ENCODE data around the gene PDE6B. TPM values are rescaled to one million over a fixed set of nuclear protein-coding genes. Genes with fewer than 3 reads are reported as not detected.

PDE6B gene
- total RNA-seq, 1 donor from 2014 or later: 12.2 TPM

DNA sequence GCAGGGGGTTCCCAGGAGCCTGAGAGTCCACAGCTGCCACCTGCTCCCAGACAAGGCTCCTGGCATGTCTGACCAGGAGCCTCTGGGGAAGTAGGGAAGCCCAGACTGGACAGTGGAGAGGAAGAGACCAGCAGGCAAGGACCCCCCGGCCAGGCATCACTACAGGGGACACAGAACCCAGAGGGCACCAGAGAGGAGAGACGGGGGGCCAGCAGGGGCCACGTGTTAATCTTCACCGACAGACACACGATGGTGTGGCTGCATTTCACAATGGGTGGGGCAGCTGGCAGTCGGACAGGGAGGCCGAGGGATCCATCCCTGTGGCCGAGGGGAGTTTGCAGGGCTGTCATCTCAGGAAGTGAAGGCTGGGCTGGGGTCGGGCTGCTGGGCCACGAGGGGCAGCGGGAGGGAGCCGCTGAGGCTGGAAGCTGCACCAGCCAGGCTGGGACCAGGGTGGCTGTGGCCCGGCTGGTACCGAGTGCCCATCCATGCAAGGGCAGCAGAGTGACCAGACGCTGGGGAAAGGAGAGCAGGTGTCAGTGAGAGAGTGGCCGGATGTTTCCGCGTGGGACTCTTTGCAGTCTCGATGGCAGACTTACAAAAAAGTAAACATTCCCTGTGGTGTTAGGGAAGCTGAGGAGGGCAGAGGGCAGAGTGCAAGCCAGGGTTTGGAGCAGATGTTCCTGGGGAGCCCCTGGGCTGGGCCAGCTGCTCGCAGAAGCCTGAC, 4.7 kb downstream of the PDE6B start:
- Mint-ChIP-seq H3K9me3 (no peaks in the 10 kb centered on the region), H3K27ac (no peak overlapping the region), H3K4me3 (no peak overlapping the region), H3K36me3 (no peaks in the 10 kb centered on the region), H3K4me1 (ENCODE audit: unreplicated experiment) (no peaks in the 10 kb centered on the region), H3K27me3 (peaks cover 5% of the 10 kb centered on the region)
- TF ChIP-seq, protein P1, sequence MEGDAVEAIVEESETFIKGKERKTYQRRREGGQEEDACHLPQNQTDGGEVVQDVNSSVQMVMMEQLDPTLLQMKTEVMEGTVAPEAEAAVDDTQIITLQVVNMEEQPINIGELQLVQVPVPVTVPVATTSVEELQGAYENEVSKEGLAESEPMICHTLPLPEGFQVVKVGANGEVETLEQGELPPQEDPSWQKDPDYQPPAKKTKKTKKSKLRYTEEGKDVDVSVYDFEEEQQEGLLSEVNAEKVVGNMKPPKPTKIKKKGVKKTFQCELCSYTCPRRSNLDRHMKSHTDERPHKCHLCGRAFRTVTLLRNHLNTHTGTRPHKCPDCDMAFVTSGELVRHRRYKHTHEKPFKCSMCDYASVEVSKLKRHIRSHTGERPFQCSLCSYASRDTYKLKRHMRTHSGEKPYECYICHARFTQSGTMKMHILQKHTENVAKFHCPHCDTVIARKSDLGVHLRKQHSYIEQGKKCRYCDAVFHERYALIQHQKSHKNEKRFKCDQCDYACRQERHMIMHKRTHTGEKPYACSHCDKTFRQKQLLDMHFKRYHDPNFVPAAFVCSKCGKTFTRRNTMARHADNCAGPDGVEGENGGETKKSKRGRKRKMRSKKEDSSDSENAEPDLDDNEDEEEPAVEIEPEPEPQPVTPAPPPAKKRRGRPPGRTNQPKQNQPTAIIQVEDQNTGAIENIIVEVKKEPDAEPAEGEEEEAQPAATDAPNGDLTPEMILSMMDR (conservative IDR thresholded peaks at IDR 0.05): no peak
- DNase-seq (ENCODE audit: extremely low spot score, unreplicated experiment): no peak

DNA sequence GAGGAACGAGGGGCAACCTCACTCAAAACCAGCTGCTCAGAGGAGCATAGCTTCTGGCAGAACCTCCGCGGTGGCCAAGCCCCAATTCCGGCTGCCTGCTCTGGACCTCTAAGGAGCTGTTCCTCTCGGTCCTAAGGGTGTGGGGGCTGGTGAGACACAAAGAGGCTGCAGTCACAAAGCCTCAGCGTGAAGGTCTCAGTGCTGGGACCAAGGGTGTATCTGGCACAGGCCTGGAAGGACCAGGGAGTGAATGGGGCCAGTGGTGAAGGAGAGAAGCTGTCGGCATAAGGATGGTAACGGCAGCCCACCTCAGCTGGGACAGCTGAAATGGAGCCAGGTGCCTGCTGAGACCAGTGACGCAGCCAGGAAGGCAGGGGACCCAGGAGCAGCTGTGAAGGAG, 5.3 kb downstream of the PDE6B start:
- DNase-seq (ENCODE audit: extremely low spot score, unreplicated experiment): no peak
- Mint-ChIP-seq H3K9me3 (no peaks in the 10 kb centered on the region), H3K36me3 (no peaks in the 10 kb centered on the region), H3K4me1 (ENCODE audit: unreplicated experiment) (no peaks in the 10 kb centered on the region), H3K27ac (no peak overlapping the region), H3K27me3 (peaks cover 8% of the 10 kb centered on the region), H3K4me3 (no peak overlapping the region)
- TF ChIP-seq, protein P1 (conservative IDR thresholded peaks at IDR 0.05): no peak

DNA sequence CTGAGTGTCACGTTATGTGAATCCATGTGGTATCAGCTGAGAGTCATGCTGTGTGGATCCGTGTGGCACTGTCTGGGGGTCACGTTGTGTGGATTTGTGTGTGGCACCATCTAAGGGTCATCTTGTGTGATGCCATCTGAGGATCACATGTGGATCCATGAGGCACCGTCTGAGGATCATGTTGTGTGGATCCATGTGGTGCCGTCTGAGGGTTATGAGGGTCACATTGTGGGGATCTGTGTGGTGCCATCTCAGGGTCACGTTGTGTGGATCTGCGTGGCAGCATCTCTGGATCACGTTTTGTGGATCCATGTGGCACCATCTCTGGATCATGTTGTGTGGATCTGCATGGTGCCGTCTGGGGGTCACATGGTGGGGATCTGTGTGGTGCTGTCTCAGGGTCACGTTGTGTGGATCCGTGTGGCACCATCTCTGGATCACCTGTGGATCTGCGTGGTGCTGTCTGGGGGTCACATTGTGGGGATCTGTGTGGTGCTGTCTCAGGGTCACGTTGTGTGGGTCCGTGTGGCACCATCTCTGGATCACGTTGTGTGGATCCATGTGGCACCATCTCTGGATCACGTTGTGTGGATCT, 6.9 kb downstream of the PDE6B start:
- no peaks in the 10 kb centered on the region for H3K36me3 Mint-ChIP-seq
- no peak overlapping the region for H3K4me3 Mint-ChIP-seq
- peaks cover 10% of the 10 kb centered on the region for H3K27me3 Mint-ChIP-seq
- H3K9me3 Mint-ChIP-seq: no peaks in the 10 kb centered on the region
- TF ChIP-seq, protein P1 (conservative IDR thresholded peaks at IDR 0.05): no peak
- DNase-seq (ENCODE audit: extremely low spot score, unreplicated experiment): no peak
- no peak overlapping the region for H3K27ac Mint-ChIP-seq
- no peaks in the 10 kb centered on the region for H3K4me1 Mint-ChIP-seq (ENCODE audit: unreplicated experiment)

DNA sequence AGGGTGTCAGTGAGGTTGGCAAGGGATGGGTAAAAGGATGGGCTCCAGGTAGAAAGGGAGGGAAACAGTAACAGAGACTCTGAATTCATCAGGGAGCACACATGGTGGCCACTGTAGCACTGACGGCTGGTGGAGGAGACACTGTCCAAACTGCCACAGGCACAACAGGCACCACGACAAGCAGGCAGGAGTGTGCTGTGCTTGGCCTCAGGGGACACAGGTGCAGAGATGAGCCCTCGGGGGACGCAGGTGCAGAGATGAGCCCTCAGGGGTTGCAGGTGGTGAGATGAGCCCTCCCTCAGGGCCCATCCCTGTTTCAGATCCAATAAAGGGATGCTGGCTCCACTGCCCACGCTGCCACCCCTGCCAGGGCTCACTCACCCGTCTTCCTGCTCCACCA, 7.6 kb downstream of the PDE6B start:
- DNase-seq (ENCODE audit: extremely low spot score, unreplicated experiment): no peak
- Mint-ChIP-seq H3K27ac (no peak overlapping the region), H3K9me3 (no peaks in the 10 kb centered on the region), H3K4me3 (no peak overlapping the region), H3K27me3 (peaks cover 13% of the 10 kb centered on the region), H3K4me1 (ENCODE audit: unreplicated experiment) (no peaks in the 10 kb centered on the region), H3K36me3 (no peaks in the 10 kb centered on the region)
- TF ChIP-seq, protein P1 (conservative IDR thresholded peaks at IDR 0.05): no peak

DNA sequence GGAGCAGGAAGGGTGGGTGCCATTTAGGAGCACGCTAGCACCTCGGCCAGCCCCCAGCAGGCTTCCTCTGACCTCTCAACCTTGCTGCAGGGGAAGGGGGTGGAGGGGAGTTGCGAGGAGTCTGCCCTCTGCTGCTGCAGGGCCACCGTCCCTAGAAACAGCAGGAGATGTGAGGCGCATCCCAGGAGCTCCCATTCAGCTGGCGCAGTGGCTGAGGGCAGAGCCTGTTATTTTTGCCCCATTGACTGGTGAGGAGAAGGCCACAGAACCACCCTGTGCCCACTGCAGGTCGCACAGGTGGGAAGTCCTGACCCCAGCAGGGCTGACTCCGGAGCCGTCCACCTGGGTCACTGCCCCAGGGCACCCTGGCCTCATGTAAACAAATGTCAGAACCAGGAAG, 8.0 kb downstream of the PDE6B start:
- Mint-ChIP-seq H3K27me3 (peaks cover 14% of the 10 kb centered on the region), H3K4me3 (no peak overlapping the region), H3K9me3 (no peaks in the 10 kb centered on the region), H3K27ac (no peak overlapping the region), H3K4me1 (ENCODE audit: unreplicated experiment) (no peaks in the 10 kb centered on the region), H3K36me3 (no peaks in the 10 kb centered on the region)
- DNase-seq (ENCODE audit: extremely low spot score, unreplicated experiment): no peak
- TF ChIP-seq, protein P1 (conservative IDR thresholded peaks at IDR 0.05): no peak

Data from type B pancreatic cell (in vitro differentiated cells).